Gastroesophageal sphincter (tissue), 3 donors: ENCODE measurements around the gene HERPUD1.

Source experiments
- CTCF ChIP-seq, 4 experiments: fragments of 200-600 bp in 2 of 4; fragments of 450-650 bp in 2 of 4; sonication (generic) in 1 of 4; IDR thresholded peaks; one replicate each; pipeline ENCODE4 v1.5.1; 2017 to 2019; ENCODE audit warnings: antibody characterized with exemption in 4 of 4, mild to moderate bottlenecking in 2 of 4, moderate library complexity in 2 of 4
- EP300 ChIP-seq: sonication (generic); formaldehyde crosslinking; IDR thresholded peaks from one replicate; pipeline ENCODE4 v1.6.1; 2017; ENCODE audit warnings: antibody characterized with exemption, mild to moderate bottlenecking
- POLR2A ChIP-seq, 2 donors: fragments of 450-650 bp; IDR thresholded peaks; one replicate each; pipeline ENCODE4 v1.6.1; 2017; ENCODE audit warnings: antibody characterized with exemption in 2 of 2, mild to moderate bottlenecking in 2 of 2, moderate library complexity in 1 of 2

- no peak for TF ChIP-seq POLR2A (IDR thresholded peaks at IDR 0.05)
- no peak for TF ChIP-seq CTCF (IDR thresholded peaks at IDR 0.05)
- TF ChIP-seq EP300, result no peak
Observed at GRCh38 chr16:56919099-56919800, 12.7 kb upstream of the HERPUD1 start.
